Measurements from ENCODE around the gene CACTIN. TPM values are rescaled to one million over a fixed set of nuclear protein-coding genes. Genes with fewer than 3 reads are reported as not detected.

The CACTIN gene
- total RNA-seq, 2 experiments from 2014 or later: 25.8 to 25.9 TPM

GRCh38 chr19:3658004-3658869 lies 31.6 kb upstream of the CACTIN start:
- no peaks in the 10 kb centered on the region for H3K27me3 ChIP-seq (ENCODE audit: control insufficient read depth in 1 of 2, insufficient read depth in 2 of 2, low read length in 2 of 2)
- no peaks in the 10 kb centered on the region for H3K4me1 ChIP-seq (ENCODE audit: insufficient read depth, low read length)
- Mint-ChIP-seq H3K27ac (no peak overlapping the region), H3K27me3 (no peaks in the 10 kb centered on the region), H3K36me3 (ENCODE audit: low read depth) (peaks cover 31% of the 10 kb centered on the region), H3K4me3 (no peak overlapping the region), H3K9me3 (no peaks in the 10 kb centered on the region), H3K4me1 (ENCODE audit: low read depth) (no peaks in the 10 kb centered on the region)
- DNase-seq (no peak), ATAC-seq (ENCODE audit: poor library complexity) (no peak)
- intact Hi-C loops (cut with DNase I, micrococcal nuclease): no loop called here
- TF ChIP-seq CTCF (IDR thresholded peaks at IDR 0.05): no peak
- POLR2A ChIA-PET: no interaction called here
- peaks cover 0 to 20% of the 10 kb centered on the region in 2 experiments for H3K9me3 ChIP-seq (ENCODE audit: control insufficient read depth in 1 of 2, insufficient read depth in 1 of 2, low read length in 2 of 2)
- no peak overlapping the region for H3K4me3 ChIP-seq (ENCODE audit: low read length)
- CTCF ChIA-PET: no interaction called here
- H3K36me3 ChIP-seq (ENCODE audit: insufficient read depth, low read length): peaks cover 49% of the 10 kb centered on the region
- H3K27ac ChIP-seq (ENCODE audit: low read depth in 1 of 2, low read length in 2 of 2): no peak overlapping the region

GRCh38 chr19:3657395-3657769 lies 30.8 kb upstream of the CACTIN start:
- peaks cover 55% of the 10 kb centered on the region for H3K36me3 ChIP-seq (ENCODE audit: insufficient read depth, low read length)
- POLR2A ChIA-PET: no interaction called here
- H3K4me1 ChIP-seq (ENCODE audit: insufficient read depth, low read length): no peaks in the 10 kb centered on the region
- intact Hi-C loops (cut with DNase I, micrococcal nuclease): no loop called here
- Mint-ChIP-seq H3K4me3 (no peak overlapping the region), H3K27ac (no peak overlapping the region), H3K4me1 (ENCODE audit: low read depth) (no peaks in the 10 kb centered on the region), H3K27me3 (no peaks in the 10 kb centered on the region), H3K9me3 (no peaks in the 10 kb centered on the region), H3K36me3 (ENCODE audit: low read depth) (peaks cover 28% of the 10 kb centered on the region)
- DNase-seq (no peak), ATAC-seq (ENCODE audit: poor library complexity) (no peak)
- H3K27me3 ChIP-seq (ENCODE audit: control insufficient read depth in 1 of 2, insufficient read depth in 2 of 2, low read length in 2 of 2): no peaks in the 10 kb centered on the region
- no peak overlapping the region for H3K4me3 ChIP-seq (ENCODE audit: low read length)
- no peak overlapping the region for H3K27ac ChIP-seq (ENCODE audit: low read depth in 1 of 2, low read length in 2 of 2)
- peaks cover 0 to 20% of the 10 kb centered on the region in 2 experiments for H3K9me3 ChIP-seq (ENCODE audit: control insufficient read depth in 1 of 2, insufficient read depth in 1 of 2, low read length in 2 of 2)
- TF ChIP-seq CTCF (IDR thresholded peaks at IDR 0.05): no peak
- CTCF ChIA-PET: no interaction called here

GRCh38 chr19:3656747-3657394 lies 30.3 kb upstream of the CACTIN start:
- H3K4me1 ChIP-seq (ENCODE audit: insufficient read depth, low read length): no peaks in the 10 kb centered on the region
- no peak for TF ChIP-seq CTCF (IDR thresholded peaks at IDR 0.05)
- ChIA-PET CTCF (no interaction called here), POLR2A (no interaction called here)
- H3K36me3 ChIP-seq (ENCODE audit: insufficient read depth, low read length): peaks cover 60% of the 10 kb centered on the region
- intact Hi-C loops (cut with DNase I, micrococcal nuclease): no loop called here
- no peak for DNase-seq
- no peak overlapping the region for H3K27ac ChIP-seq (ENCODE audit: low read depth in 1 of 2, low read length in 2 of 2)
- Mint-ChIP-seq H3K9me3 (no peaks in the 10 kb centered on the region), H3K27ac (no peak overlapping the region), H3K27me3 (no peaks in the 10 kb centered on the region), H3K36me3 (ENCODE audit: low read depth) (peaks cover 28% of the 10 kb centered on the region), H3K4me3 (no peak overlapping the region), H3K4me1 (ENCODE audit: low read depth) (no peaks in the 10 kb centered on the region)
- H3K27me3 ChIP-seq (ENCODE audit: control insufficient read depth in 1 of 2, insufficient read depth in 2 of 2, low read length in 2 of 2): no peaks in the 10 kb centered on the region
- ATAC-seq (ENCODE audit: poor library complexity): no peak
- peaks cover 0 to 18% of the 10 kb centered on the region in 2 experiments for H3K9me3 ChIP-seq (ENCODE audit: control insufficient read depth in 1 of 2, insufficient read depth in 1 of 2, low read length in 2 of 2)
- H3K4me3 ChIP-seq (ENCODE audit: low read length): no peak overlapping the region
